ENCODE measurements around the gene SULF2.

The SULF2 gene

GRCh38 chr20:47783828-47784598, 1.3 kb downstream of the SULF2 start:
- DNase-seq (ENCODE audit: low read depth): no peak

DNA sequence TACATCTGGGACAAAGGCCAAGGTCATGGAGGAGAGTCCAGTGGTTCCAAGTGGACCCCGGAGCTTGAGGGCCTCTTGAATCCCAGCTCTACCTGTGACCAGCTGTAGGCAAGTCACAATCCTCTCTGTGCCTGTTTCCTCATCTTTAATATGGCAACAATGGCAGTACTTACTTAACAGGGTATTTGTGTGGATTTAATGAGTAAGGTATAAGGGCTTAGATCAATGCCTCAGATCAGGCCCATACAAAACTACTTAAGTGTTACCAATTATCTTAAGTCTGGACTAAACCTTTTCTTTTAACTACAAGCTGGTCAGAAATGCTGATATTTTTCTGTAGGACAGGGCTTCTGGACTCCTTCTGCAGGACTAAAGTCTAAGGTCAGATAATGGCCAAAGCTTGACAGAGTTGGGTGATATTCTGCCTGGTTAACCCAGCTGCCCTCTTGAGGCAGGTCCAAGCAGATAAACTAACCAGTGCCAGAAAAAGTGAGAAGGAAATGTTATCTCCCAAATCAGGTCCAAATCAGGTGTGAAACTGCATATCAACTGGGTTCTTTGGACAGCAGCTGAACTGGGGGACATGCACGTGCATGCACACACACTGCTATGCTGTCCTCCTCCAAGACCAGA, 2.2 kb downstream of the SULF2 start:
- no peak for DNase-seq (ENCODE audit: low read depth)

DNA sequence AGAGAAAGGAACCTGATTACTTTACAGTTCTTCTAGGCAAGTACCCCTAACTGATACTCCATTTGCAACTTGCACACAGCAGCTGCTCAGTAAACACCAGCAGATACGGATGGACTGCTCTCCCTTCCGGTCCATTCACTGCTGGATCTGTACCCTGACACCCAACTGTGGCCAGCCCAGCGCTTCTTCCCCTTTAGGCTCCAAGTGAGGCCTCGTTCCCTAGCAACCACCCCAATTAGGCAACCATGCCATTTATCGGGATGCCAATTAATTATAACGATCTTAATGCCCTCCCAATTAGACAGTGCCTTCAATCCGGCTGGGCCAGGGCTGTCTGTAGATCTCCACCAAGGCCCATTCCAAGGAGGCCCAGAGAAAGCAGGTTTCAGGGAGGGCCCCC, 3.2 kb downstream of the SULF2 start:
- DNase-seq (ENCODE audit: low read depth): no peak

DNA sequence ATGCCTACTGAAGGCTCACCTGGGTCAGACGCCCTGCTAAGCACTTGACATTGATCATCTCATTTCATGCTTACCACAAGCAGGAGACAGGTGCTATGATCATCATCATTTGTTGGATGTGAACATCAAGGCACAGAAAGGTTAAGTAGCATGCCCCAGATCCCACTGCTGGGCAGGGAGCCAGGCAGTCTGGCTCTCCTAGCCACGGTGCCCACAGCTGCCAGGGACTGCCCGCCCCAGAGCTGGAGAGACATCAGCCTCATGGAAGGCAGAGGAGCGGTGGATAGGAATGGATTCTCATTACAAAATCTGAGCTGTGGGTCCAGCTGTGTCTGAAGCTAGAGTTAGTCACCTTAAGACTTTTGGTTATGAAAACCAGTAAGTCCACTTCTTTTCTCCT, 3.6 kb downstream of the SULF2 start:
- DNase-seq (ENCODE audit: low read depth): no peak

GRCh38 chr20:47780720-47781389, 4.4 kb downstream of the SULF2 start:
- DNase-seq (ENCODE audit: low read depth): no peak

DNA sequence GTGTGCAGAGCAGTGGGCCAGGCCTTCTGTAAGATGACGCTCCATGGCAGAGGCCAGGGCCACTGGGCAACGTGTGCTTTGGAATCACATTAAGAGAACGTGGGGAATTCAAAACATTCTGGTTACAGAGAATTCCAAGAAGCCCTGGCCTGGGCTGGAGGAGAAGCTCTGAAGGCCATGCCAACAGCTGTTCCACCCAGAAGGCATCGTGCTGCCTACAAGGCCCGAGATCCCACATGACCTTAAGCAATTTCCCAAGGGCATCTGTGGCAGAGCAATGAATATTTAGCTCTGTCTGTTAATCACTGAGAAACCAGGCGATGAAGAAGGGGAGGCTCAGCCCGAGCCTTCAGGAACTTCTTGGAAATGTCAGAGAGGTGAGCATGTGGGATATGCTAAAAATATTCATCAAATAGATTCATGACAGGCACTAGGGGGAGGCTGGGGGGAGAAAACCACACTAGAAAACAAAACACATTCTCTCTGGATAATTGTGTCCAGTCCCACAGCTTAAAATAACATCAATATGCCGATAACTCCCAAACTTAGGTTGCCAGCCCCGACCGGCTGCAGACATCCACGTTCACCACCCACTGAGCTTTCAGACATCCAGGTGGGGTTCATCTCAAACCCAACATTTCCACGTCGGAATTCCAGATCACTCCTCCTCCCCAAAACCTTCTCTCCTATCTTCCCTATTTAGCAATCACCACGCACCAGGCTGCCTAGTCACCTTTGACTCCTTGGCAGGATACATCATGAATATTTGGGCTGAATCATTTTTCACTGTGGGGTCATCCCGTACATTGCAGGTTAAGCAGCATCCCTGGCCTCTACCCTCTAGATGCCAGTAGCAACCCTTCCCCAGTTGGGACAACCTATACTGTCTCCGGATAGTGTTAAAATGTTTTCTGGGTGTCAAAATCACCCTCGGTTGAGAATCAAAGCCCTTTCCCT, 6.6 kb downstream of the SULF2 start:
- DNase-seq (ENCODE audit: low read depth): no peak

GRCh38 chr20:47777220-47777619, 8.1 kb downstream of the SULF2 start:
- DNase-seq (ENCODE audit: low read depth): no peak

- DNase-seq (ENCODE audit: low read depth): no peak
Measured at GRCh38 chr20:47776639-47777038, 8.6 kb downstream of the SULF2 start.

DNA sequence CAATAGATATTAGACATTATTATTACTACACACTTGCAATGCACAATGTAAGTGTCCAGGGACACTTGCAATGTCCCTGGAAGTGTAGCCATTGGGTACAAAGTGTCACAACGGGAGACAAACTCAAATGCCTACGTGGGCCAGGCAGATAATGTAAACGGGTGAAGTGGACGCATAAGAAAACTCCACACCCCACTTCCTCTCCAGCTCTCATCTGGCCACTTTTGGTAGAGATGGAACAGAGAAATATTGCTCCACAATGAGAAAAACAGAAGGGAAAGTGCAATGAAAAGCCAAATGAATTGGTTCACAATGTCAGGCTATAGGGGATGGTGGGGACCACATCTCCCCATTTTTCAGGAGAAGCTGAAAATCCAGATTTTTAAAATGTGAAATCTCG, 9.4 kb downstream of the SULF2 start:
- no peak for DNase-seq (ENCODE audit: low read depth)

GRCh38 chr20:47775039-47775438, 10.2 kb downstream of the SULF2 start:
- DNase-seq (ENCODE audit: low read depth): no peak

DNA sequence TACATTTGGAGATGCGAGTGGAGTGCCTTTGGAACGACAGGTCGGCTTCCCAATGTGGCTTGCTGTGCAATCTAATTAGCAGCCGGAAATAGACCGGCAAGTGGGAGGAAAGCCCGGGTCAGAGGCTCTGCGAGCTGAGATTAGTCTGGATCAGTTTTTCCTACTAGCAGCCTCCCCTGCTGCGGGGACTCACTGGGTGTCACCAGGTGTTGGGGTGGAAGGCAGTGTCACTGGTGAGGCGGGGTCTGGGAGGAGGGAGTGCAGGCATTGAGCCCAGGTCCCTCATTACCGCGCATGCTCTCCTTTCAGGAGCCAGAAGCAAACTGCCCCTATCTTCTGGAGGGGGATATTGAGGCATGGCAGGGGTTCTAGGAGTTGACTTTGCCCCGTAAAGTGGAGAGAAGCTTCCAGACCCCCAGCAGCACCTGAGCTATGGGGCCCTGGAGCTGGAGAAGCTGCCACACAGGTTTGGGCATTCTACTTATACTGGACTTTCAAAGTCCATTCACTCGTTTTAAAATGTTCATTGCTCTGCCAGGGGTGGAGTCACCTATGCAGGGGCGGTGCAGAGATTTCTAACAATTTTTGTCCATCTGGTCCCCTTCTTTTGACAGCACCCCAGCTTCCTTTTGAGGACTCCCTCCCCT, 11.0 kb downstream of the SULF2 start:
- no peak for DNase-seq (ENCODE audit: low read depth)

- DNase-seq (ENCODE audit: low read depth): no peak
Measured at GRCh38 chr20:47773371-47773786, 11.9 kb downstream of the SULF2 start.

GRCh38 chr20:47770935-47771334, 14.3 kb downstream of the SULF2 start:
- DNase-seq (ENCODE audit: low read depth): no peak

GRCh38 chr20:47768016-47768824, 17.1 kb downstream of the SULF2 start:
- no peak for DNase-seq (ENCODE audit: low read depth)

- no peak for DNase-seq (ENCODE audit: low read depth)
Measured at GRCh38 chr20:47765691-47766594, 19.3 kb downstream of the SULF2 start.

DNA sequence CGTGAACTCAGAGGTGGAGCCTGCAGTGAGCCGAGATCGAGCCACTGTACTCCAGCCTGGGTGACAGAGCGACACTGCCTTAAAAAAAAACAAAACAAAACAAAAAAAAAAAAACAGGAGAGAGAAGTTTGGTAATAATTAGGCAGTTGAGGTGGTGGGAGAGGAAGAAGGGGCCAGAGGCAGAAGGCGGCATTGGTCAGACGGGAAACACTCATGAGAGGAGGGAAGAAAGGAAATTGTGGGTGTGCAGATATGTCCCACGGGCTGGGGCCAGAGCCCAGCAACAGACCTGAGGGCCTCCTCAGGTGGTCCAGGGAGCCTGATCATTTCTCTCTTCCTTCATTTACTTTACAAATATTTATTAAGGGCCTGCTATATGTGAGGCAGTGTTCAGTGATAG, 20.0 kb downstream of the SULF2 start:
- no peak for DNase-seq (ENCODE audit: low read depth)

DNA sequence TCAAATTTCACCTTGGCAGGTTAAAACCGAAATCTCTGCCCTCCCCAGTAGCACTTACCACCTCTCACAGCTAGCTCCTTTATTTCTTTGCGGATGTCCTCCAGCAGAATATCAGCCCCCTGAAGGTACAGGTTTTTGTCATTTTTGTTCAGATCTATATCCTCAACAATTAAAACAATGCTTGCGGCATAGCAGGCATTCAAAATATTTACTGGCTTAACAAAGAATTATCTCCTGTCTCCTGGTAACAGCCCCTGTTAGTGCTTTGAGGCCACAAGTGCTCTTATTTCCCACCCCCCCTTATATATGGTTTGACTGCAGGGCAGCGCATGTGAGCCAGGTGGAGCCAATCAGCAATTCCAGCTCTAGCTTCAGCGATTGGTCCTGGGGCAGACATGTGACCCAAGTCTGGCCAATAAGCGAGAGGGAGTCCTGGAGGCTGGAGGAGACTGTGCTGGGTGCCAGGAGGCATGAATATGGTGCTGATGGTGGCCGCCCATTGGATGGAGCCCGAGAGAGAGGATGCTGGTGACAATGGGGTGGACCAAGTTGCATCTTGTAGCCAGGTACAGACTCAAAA, 21.0 kb downstream of the SULF2 start:
- no peak for DNase-seq (ENCODE audit: low read depth)

DNA sequence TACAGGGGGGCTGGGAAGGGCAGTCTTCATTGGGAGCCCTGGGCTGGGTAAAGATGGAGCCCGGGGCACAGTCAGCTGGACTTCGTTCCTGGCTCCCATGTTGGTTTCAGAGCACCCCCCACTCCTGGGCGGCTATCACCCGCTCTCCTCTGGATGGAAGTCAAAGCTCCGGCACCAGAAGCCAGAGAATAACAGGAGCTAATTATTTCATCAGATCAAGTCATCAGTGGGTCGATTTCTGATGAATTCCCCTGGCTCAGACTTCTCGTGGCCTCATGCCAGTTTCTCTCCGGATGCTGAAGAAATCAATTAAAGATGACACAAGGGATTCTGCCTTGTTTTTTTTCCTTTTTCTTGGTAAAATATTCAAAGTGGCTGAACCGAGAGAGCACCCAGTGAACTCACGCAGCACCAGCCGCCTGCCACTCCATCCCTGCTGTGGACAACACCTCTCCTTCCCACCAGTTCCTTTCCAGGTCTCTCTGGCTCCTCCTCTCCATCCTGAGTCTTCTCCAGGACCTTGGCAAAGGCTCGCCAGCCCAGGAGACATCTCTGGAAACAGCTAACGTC, 22.5 kb downstream of the SULF2 start:
- DNase-seq (ENCODE audit: low read depth): no peak

DNA sequence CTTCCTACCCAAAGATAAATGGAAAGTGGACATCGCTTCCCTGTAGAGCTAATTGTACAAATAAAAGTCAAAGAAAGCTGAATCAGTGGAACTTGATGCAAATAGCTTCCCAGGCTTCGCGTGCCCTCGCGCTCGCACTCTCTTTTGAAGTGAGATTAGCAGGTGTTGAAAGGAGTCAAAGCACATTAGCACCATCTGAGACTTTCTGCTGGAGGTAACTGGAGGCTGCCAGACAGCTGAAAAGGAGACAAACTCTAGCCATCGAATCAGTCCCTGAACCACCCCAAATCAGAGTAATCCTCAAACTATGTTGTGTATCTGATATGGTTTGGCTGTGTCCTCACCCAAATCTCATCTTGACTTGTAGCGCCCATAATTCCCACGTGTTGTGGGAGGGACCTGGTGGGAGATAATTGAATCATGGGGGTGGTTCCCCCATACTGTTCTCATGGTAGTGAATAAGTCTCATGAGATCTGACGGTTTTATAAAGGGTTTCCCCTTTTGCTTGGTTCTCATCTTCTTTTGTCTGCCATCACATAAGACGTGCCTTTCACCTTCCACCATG, 23.7 kb downstream of the SULF2 start:
- no peak for DNase-seq (ENCODE audit: low read depth)

All from activated T-cell treated with anti-CD3 and anti-CD28 coated beads for 1 hour (primary cell).